Fibroblast of lung (primary cell): Measurements from ENCODE around the gene MAP3K4. TPM values are rescaled to one million over a fixed set of nuclear protein-coding genes. Genes with fewer than 3 reads are reported as not detected.

Experiments used
- DNase-seq, 2 donors: peaks; one replicate each; pipeline versions ENCODE4 v3.0.0 to v3.0.0-alpha.2; 2010; ENCODE audit warnings: low read depth in 2 of 2
- H2AFZ ChIP-seq: 2 replicates; pipeline ENCODE4 v1.5.1; 2012; ENCODE audit warnings: low read length, control low read depth, inconsistent platforms
- H3K27ac ChIP-seq: 2 replicates; pipeline ENCODE4 v1.5.1; 2011; ENCODE audit warnings: low read length, control low read depth; ENCODE audit not compliant: insufficient read depth
- H3K27me3 ChIP-seq: 2 replicates; pipeline ENCODE4 v1.5.1; 2011; ENCODE audit warnings: mild to moderate bottlenecking, low read length; ENCODE audit not compliant: control insufficient read depth, insufficient read depth
- H3K36me3 ChIP-seq: 2 replicates; pipeline ENCODE4 v1.5.1; 2011; ENCODE audit warnings: low read length; ENCODE audit not compliant: control insufficient read depth, insufficient read depth
- H3K4me1 ChIP-seq: 2 replicates; pipeline ENCODE4 v1.5.1; 2011; ENCODE audit warnings: low read length; ENCODE audit not compliant: control insufficient read depth, insufficient read depth; ENCODE audit errors: extremely low read depth
- H3K4me2 ChIP-seq: 2 replicates; pipeline ENCODE4 v1.5.1; 2011; ENCODE audit warnings: low read length, control low read depth; ENCODE audit not compliant: insufficient read depth; ENCODE audit errors: extremely low read depth
- H3K4me3 ChIP-seq, 4 experiments: fragments of 200-600 bp in 1 of 4; sonication (generic) in 1 of 4; replicated peaks in 1 of 4; 2 replicates each; pipeline ENCODE4 v1.5.1; 2011 to 2016; ENCODE audit warnings: low read length in 4 of 4, low read depth in 3 of 4, mild to moderate bottlenecking in 3 of 4, control low read depth in 2 of 4, inconsistent platforms in 1 of 4, mixed read lengths in 1 of 4; ENCODE audit not compliant: insufficient read depth in 1 of 4; ENCODE audit errors: control extremely low read depth in 1 of 4
- H3K79me2 ChIP-seq: 2 replicates; pipeline ENCODE4 v1.5.1; 2012; ENCODE audit warnings: mild to moderate bottlenecking, low read length, inconsistent platforms; ENCODE audit not compliant: control insufficient read depth, insufficient read depth
- H3K9ac ChIP-seq: 2 replicates; pipeline ENCODE4 v1.5.1; 2011; ENCODE audit warnings: mild to moderate bottlenecking, low read length, control low read depth; ENCODE audit not compliant: insufficient read depth
- H3K9me3 ChIP-seq: 2 replicates; pipeline ENCODE4 v1.5.1; 2012; ENCODE audit warnings: low read depth, low read length; ENCODE audit not compliant: control insufficient read depth, insufficient read depth
- H4K20me1 ChIP-seq: 2 replicates; pipeline ENCODE4 v1.5.1; 2011; ENCODE audit warnings: low read length; ENCODE audit not compliant: control insufficient read depth, insufficient read depth; ENCODE audit errors: extremely low read depth
- CTCF ChIP-seq, 2 donors: IDR thresholded peaks in 1 of 2; conservative IDR thresholded peaks in 1 of 2; 1 replicate in 1 of 2; 2 replicates in 1 of 2; pipeline ENCODE4 v1.5.1; 2011 to 2012; ENCODE audit warnings: low read length in 2 of 2, control low read depth in 1 of 2, inconsistent platforms in 1 of 2, low read depth in 1 of 2, mild to moderate bottlenecking in 1 of 2
- EZH2 ChIP-seq: IDR thresholded peaks from 2 replicates; pipeline ENCODE4 v1.5.1; 2012; ENCODE audit warnings: low read length, control low read depth, mild to moderate bottlenecking; ENCODE audit errors: missing control alignments
- polyA plus RNA-seq, 2 donors: library from polyadenylated mRNA; depleted of rRNA in 1 of 2; stranded (reverse) in 1 of 2; unstranded in 1 of 2; fragments of >200 nt; gene quantifications; 2 replicates each; pipeline ENCODE4 v1.2.1, GENCODE V29; 2011 to 2012; ENCODE audit warnings: missing spikeins in 1 of 2
- total RNA-seq: library from RNA; depleted of rRNA; stranded (reverse); fragments of >200 nt; gene quantifications from 2 replicates; pipeline ENCODE4 v1.2.1, GENCODE V29; 2014

The MAP3K4 gene
- total and polyA plus RNA-seq, 2 donors (not counting 1 experiment from before 2014, with no cell fraction given): 9.1 to 44.4 TPM

GRCh38 chr6:161044335-161044734 lies 52.8 kb downstream of the MAP3K4 start:
- H3K4me3 ChIP-seq: no peak overlapping the region
- peak in 1 of 2 donors; percentile 31 for DNase-seq
- H4K20me1 ChIP-seq: no peaks in the 10 kb centered on the region
- no peaks in the 10 kb centered on the region for H3K27me3 ChIP-seq
- H3K9me3 ChIP-seq: no peaks in the 10 kb centered on the region
- H3K79me2 ChIP-seq: peaks cover 3% of the 10 kb centered on the region
- no peak overlapping the region for H3K9ac ChIP-seq
- H3K36me3 ChIP-seq: no peaks in the 10 kb centered on the region
- H3K4me1 ChIP-seq: no peaks in the 10 kb centered on the region
- H2AFZ ChIP-seq: no peak overlapping the region
- H3K27ac ChIP-seq: no peak overlapping the region
- TF ChIP-seq CTCF (conservative IDR thresholded peaks at IDR 0.05 in 1 of 2, IDR thresholded peaks at IDR 0.05 in 1 of 2; ENCODE audit: low read depth in 1 of 2, low read length in 2 of 2): no peak
- TF ChIP-seq EZH2: no peak
- H3K4me2 ChIP-seq: no peak overlapping the region

- H3K36me3 ChIP-seq: no peaks in the 10 kb centered on the region
- H3K27ac ChIP-seq: no peak overlapping the region
- no peak overlapping the region for H3K4me3 ChIP-seq
- H4K20me1 ChIP-seq: no peaks in the 10 kb centered on the region
- H3K79me2 ChIP-seq: peaks cover 1% of the 10 kb centered on the region
- H3K4me2 ChIP-seq: no peak overlapping the region
- H2AFZ ChIP-seq: no peak overlapping the region
- TF ChIP-seq EZH2 (no peak), CTCF (conservative IDR thresholded peaks at IDR 0.05 in 1 of 2, IDR thresholded peaks at IDR 0.05 in 1 of 2; ENCODE audit: low read depth in 1 of 2, low read length in 2 of 2) (no peak)
- no peak overlapping the region for H3K9ac ChIP-seq
- DNase-seq: peak; percentile 76 to 86
- H3K27me3 ChIP-seq: no peaks in the 10 kb centered on the region
- H3K9me3 ChIP-seq: no peaks in the 10 kb centered on the region
- no peaks in the 10 kb centered on the region for H3K4me1 ChIP-seq
Observed at GRCh38 chr6:161048641-161049040, 57.1 kb downstream of the MAP3K4 start.

- no peak for TF ChIP-seq EZH2
- no peak for TF ChIP-seq CTCF (conservative IDR thresholded peaks at IDR 0.05 in 1 of 2, IDR thresholded peaks at IDR 0.05 in 1 of 2; ENCODE audit: low read depth in 1 of 2, low read length in 2 of 2)
- Histone ChIP-seq H3K9me3 (no peaks in the 10 kb centered on the region), H3K36me3 (no peaks in the 10 kb centered on the region), H3K27me3 (no peaks in the 10 kb centered on the region), H3K79me2 (no peaks in the 10 kb centered on the region), H3K4me1 (no peaks in the 10 kb centered on the region), H3K4me3 (no peak overlapping the region), H3K9ac (no peak overlapping the region), H3K4me2 (no peak overlapping the region), H4K20me1 (no peaks in the 10 kb centered on the region), H3K27ac (no peak overlapping the region), H2AFZ (no peak overlapping the region)
- no peak for DNase-seq
Observed at GRCh38 chr6:161050134-161050765, 58.7 kb downstream of the MAP3K4 start.
